ENCODE data around the gene FBN1.

FBN1 gene

GRCh38 chr15:48553559-48553958 lies 92.0 kb downstream of the FBN1 start:
- DNase-seq (ENCODE audit: low spot score) = no peak

DNA sequence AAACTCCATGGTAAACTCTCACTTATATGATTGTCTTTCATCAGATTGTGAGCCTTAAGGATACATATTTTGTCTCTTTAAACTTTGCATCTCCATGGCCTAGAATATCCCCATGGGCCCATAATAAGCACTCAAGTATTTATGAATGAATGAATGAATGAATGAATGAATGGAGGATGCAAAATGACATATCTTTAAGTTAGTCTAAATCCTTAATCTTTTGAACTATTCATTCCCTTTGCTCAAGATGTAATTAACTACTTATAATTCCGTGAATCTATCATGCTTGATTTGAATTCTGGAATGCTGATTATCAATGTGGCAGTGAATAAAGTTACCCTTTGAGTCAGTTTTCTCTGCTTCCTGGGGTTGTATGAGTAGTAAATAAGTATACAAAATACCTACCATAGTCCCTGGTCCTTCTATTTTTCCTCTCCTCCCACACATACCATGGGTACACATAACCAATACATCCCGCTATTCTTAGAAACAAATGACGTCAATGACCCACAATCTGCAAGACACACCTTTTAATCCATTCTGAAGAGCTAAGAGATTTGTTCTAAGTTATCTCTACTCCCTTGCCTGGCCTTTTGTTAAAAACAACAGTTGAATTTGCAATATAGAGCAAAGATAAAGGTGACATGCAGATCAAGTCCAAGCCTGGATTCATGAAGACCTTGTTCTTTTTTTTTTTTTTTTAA lies 94.5 kb downstream of the FBN1 start:
- no peak for DNase-seq (ENCODE audit: low spot score)

GRCh38 chr15:48548455-48548854 lies 97.1 kb downstream of the FBN1 start:
- no peak for DNase-seq (ENCODE audit: low spot score)

DNA sequence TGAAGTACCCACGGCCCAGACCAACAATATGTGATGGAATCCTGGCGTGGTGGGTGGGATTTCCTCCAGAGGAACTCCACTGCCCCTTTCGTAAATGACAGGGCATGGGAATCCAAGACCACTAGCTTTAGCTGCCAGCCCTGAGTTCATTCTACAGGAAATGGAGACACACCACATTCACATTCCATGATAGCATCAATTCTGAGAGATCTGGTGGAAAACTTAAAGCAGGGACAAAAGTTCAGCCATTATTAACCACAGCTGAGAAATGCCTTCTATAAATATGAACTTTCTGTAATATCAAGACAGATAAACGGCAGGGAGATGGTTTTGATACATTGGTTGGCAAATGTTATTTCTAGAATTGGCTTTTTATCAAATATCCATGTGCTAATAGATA lies 98.2 kb downstream of the FBN1 start:
- no peak for DNase-seq (ENCODE audit: low spot score)

DNA sequence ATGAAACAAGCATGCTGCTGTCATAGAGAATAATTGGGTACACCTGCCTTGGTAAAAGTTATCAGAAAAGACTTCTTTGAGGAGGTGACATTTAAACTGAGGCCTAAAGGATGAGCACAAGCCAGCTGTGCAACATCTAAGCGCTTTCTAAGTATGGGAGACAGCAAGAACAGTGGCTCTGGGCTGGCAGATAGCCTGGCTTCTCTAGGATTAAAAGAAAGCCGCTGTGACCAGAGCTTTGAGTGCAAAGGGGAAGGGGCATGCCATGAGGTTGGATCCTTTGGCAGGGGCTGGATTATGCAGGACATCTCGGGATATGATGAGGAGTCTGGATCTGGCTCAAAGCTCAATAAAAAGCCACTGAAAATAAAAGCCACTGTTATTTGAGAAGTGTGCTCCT lies 99.2 kb downstream of the FBN1 start:
- no peak for DNase-seq (ENCODE audit: low spot score)

DNA sequence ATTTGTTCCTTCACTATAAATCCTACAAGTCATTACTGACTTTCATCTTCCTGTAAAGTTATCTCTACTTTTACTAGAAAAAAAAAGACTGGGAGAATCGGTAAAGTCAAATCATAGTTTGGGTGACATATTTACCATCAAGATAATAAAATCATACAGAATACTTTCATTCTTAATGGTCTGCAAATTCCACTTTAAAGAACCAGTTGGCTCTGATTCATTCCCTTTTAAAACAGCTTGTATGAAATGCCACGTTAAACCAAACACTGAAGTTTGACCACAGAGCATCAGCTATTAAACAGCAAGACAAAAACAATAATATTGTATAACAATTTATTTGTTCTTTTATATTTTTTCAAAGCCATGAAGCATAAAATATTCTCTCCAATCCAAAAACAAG lies 100.7 kb downstream of the FBN1 start:
- DNase-seq (ENCODE audit: low spot score) = no peak

- DNase-seq (ENCODE audit: low spot score) = no peak
Measured at GRCh38 chr15:48541341-48542278, 103.9 kb downstream of the FBN1 start.

DNA sequence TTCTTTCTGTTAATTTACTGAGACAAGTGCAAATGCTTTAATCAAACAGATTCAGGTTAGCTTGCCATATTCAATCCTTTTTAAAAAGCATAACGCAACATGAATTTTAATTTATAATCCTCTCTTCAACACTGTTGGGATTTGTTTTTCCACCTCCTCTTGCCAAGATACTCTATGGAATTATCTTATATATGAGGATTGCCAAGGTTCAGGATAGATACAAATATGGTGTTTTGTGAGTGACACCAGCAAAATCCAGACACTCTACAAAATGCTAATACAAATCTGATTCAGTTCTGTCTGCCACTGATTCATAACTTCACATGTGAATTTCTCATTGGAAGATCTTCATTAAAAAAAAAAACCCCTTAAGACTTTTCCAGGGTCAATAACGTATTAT lies 104.8 kb downstream of the FBN1 start:
- DNase-seq (ENCODE audit: low spot score) = no peak

GRCh38 chr15:48538941-48539340 lies 106.6 kb downstream of the FBN1 start:
- DNase-seq (ENCODE audit: low spot score) = no peak

DNA sequence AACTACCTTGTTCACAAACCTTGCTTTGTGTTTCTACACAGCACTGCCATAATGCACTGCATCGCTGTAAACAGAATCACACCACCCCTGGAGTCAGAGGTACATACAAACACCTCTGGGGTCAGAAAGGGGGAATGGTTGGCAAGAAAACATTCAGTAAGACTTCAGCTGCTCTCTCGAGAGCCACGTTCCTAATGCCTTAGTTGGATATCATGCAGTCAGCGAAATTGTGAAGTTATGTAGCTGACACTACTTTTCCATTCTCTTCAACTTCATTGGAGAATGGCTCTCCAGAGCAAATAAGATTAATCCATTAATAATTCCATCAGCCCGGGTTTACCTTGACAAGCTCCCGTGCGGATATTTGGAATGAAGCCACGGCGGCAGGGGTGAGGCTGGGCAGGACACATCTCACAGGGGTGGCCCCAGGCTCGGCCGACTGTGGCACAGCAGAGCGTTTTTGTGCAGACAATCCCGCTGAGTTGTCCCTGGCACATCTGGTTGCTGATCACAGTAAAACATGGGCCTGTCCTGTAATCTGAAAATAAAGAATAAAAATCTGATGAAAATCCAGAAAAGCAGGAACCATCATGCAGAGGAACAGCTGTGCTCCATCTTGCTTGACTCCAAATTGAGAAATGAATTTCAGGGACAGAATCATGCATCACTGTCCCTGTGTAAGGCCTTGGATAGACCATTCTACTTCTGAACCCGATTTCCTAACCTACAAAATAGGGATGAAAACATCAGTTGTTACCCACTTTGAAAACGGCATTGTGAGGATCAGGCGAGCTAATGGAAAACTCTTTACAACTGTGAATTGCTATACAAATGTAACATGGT lies 108.0 kb downstream of the FBN1 start:
- no peak for DNase-seq (ENCODE audit: low spot score)

DNA sequence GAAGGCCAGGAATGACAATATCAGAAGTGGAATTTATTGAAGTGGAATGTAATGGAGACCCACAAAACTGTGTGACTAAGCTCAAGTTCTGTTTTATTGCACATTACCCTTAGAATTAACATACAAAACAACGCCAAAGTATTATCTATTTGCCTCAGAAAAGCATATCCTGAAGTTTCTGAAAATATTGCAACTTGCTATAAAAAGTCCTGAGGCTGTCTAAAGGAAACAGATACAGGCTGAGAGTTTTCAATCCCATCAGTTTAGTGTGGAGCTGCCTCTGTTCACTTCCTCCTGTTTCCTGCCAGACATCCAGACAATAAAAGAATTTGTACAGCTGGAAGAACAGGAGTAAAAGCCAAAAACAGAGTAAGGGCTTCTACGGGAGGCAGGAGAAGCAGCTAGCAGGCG lies 108.8 kb downstream of the FBN1 start:
- no peak for DNase-seq (ENCODE audit: low spot score)

GRCh38 chr15:48533982-48534381 lies 111.5 kb downstream of the FBN1 start:
- no peak for DNase-seq (ENCODE audit: low spot score)

- no peak for DNase-seq (ENCODE audit: low spot score)
Measured at GRCh38 chr15:48532946-48533345, 112.6 kb downstream of the FBN1 start.

- no peak for DNase-seq (ENCODE audit: low spot score)
Measured at GRCh38 chr15:48530528-48530927, 115.0 kb downstream of the FBN1 start.

DNA sequence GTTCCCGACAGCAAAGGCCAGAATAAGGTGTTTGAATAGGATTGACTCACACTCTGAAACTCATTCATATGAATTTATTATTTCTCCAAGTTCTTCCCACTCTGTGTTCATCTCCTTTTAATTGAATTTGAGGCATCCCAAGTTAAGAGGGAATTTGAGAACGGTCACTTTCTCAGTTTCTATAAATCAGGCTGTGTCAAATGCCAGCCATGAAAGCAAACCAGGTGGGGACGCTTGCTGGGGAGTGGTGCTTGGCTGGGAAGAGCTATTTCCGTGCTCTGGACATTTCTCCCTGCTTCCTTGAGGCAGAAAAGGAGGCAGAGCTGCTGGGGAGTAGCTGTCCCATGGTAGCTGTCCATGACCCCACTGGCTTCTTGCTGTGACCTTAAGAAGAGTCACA lies 116.6 kb downstream of the FBN1 start:
- no peak for DNase-seq (ENCODE audit: low spot score)

GRCh38 chr15:48527517-48527916 lies 118.0 kb downstream of the FBN1 start:
- no peak for DNase-seq (ENCODE audit: low spot score)

DNA sequence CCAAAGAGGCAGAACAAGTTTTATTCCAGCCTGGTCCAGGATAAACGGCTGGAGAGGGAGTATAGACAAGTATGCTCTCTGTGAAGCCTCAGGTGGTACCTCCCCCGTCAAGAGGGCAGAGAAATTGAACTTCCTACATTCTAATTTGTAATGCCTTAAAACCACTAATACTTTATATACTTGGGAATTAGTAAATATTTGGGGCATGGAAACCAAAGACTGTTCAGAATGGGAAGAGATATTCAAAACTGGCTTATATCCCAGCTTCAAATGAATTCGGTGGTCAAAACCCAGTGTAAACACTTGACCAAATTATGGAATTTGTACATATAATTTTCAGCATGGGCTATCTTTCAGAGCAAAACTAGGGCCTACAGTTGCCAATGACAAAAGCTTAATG lies 122.6 kb downstream of the FBN1 start:
- DNase-seq (ENCODE audit: low spot score) = no peak

DNA sequence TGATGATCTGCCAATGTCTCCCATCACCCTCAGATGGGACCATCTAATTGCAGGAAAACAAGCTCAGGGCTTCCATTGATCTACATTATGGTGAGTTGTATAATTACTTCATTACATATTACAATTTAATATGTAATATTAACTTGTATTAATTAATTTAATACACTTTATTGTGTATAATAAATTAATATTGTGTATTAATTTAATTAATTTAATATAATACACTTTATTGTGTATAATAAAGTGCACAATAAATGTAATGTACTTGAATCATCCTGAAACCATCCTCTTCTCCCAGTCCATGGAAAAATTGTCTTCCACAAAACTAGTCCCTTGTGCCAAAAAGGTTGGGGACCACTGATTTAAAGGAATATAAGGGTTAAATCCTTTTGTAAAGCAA lies 123.4 kb downstream of the FBN1 start:
- DNase-seq (ENCODE audit: low spot score) = no peak

DNA sequence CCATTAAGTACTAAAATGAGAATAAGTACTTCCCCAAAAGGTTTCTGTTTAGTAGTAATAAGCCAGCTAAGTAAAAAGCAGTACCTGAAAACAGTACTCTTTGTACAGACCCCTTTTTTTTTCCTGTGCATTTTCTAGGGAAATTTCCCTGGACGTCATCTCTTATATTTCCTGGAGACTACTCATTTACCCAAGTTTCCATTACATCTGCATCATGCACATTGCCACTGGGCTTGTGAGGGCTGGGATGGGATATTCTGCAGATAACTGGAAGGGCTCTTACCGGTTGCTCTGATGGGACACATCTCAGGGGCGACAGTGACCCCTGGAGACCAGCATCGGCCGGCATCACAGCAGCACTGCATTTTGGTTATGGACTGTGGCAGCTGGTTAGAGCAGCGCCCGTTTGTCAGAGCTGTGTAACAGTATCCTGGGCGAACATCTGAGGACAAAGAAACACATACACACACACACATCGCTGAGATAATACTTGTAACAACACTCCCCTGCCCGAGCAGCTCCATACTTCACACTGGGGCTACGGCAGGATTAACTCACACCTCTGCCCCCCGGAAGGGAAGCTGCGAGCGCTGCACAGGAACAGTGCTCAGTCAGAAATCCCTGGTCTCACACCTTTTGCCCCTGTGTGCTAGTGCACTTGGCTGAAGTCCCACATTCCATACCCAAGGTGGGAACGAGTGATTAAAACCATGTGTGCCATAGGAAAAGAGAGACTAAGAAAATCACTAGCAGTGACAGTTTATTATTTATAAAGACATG lies 124.9 kb downstream of the FBN1 start:
- DNase-seq (ENCODE audit: low spot score) = no peak

- no peak for DNase-seq (ENCODE audit: low spot score)
Measured at GRCh38 chr15:48516121-48516520, 129.4 kb downstream of the FBN1 start.

DNA sequence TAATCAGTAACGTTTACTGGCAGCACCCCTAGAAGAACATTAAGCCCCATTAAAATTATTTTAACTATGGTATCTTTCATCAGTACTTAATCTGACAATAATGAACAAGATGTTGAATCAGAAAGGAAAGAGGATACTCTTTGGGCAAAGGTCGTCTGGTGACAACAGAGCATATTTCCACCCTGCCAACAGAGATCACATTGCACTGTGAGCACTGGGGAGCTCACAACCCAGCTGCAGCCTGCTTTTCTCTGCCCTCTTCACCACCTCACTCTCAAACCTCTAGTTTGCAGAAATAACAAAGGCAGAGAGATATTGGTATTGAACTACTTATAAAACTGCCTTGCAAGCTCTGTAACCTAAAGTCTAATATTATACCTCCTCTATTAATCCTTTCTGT lies 130.0 kb downstream of the FBN1 start:
- no peak for DNase-seq (ENCODE audit: low spot score)
